NT2/D1 (cell line): Measurements from ENCODE around the gene TTC23L.

Source experiments
- YY1 ChIP-seq: IDR thresholded peaks from 2 replicates; pipeline ENCODE4 v1.6.1; 2011; ENCODE audit not compliant: insufficient read length, insufficient read depth
- ZNF274 ChIP-seq: IDR thresholded peaks from 2 replicates; pipeline ENCODE4 v1.6.1; 2011; ENCODE audit warnings: mild to moderate bottlenecking, low read depth, low read length

DNA sequence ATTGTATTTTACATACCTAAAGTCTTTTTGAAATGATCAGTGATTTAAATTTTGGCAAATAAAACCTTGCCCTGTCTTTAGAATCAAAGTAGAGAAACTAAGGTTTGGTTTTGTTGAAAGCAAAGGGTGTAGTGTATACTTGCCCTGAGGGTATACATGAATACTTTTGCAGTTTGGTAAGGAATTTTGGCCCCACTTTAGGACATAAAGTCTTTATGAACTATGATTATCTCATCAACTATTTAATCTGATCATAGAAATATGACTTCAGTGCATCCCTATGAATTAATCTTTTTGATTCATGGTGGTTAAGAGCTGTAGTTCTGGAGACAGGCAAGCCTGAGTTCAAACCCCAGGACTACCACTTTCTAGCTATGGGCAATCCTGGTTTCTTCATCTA is 58.7 kb downstream of the TTC23L start:
- TF ChIP-seq ZNF274 (no peak), YY1 (no peak)
